WERI-Rb-1 (cell line): Measurements from ENCODE around the gene SPACA7.

Experiments used
- DNase-seq: peaks from one replicate; pipeline ENCODE4 v3.0.0-alpha.2; 2020
- H3K27ac ChIP-seq: fragments of 250-450 bp; sonication (Bioruptor Pico); 2 replicates; pipeline ENCODE4 v1.5.1; 2020; ENCODE audit warnings: mild to moderate bottlenecking, moderate library complexity
- H3K27me3 ChIP-seq: fragments of 250-450 bp; sonication (Bioruptor Pico); 2 replicates; pipeline ENCODE4 v1.5.1; 2021; ENCODE audit warnings: mild to moderate bottlenecking, low read depth, moderate library complexity; ENCODE audit not compliant: insufficient read depth, severe bottlenecking
- H3K36me3 ChIP-seq: fragments of 250-450 bp; sonication (Bioruptor Pico); 2 replicates; pipeline ENCODE4 v1.5.1; 2020; ENCODE audit warnings: mild to moderate bottlenecking, moderate library complexity
- H3K4me3 ChIP-seq: 2 replicates; pipeline ENCODE4 v1.5.1; 2011; ENCODE audit warnings: low read depth, mild to moderate bottlenecking, control low read depth, low read length
- H3K9me3 ChIP-seq: fragments of 250-450 bp; sonication (Bioruptor Pico); 2 replicates; pipeline ENCODE4 v1.5.1; 2021; ENCODE audit warnings: mild to moderate bottlenecking, moderate library complexity; ENCODE audit not compliant: severe bottlenecking
- CTCF ChIP-seq: IDR thresholded peaks from 2 replicates; pipeline ENCODE4 v1.5.1; 2011; ENCODE audit warnings: low read depth, mild to moderate bottlenecking, control low read depth, inconsistent platforms, low read length

SPACA7 gene

GRCh38 chr13:112438515-112438914 lies 62.4 kb downstream of the SPACA7 start:
- peaks cover 7% of the 10 kb centered on the region for H3K9me3 ChIP-seq
- peaks cover 91% of the 10 kb centered on the region for H3K27me3 ChIP-seq
- TF ChIP-seq CTCF, result no peak
- H3K27ac ChIP-seq, result no peak overlapping the region
- no peak for DNase-seq
- no peaks in the 10 kb centered on the region for H3K36me3 ChIP-seq
- H3K4me3 ChIP-seq, result no peak overlapping the region

- Histone ChIP-seq H3K27ac (no peak overlapping the region), H3K4me3 (no peak overlapping the region), H3K27me3 (peaks cover 94% of the 10 kb centered on the region), H3K9me3 (peaks cover 7% of the 10 kb centered on the region), H3K36me3 (no peaks in the 10 kb centered on the region)
- DNase-seq, result no peak
- TF ChIP-seq CTCF, result no peak
Observed at GRCh38 chr13:112441226-112441625, 65.1 kb downstream of the SPACA7 start.

- TF ChIP-seq CTCF, result no peak
- Histone ChIP-seq H3K9me3 (peaks cover 7% of the 10 kb centered on the region), H3K36me3 (no peaks in the 10 kb centered on the region), H3K27ac (no peak overlapping the region), H3K4me3 (no peak overlapping the region), H3K27me3 (peaks cover 94% of the 10 kb centered on the region)
- no peak for DNase-seq
Observed at GRCh38 chr13:112441779-112442310, 65.7 kb downstream of the SPACA7 start.

GRCh38 chr13:112442483-112443090 lies 66.4 kb downstream of the SPACA7 start:
- TF ChIP-seq CTCF, result no peak
- Histone ChIP-seq H3K4me3 (no peak overlapping the region), H3K9me3 (peaks cover 7% of the 10 kb centered on the region), H3K27me3 (peaks cover 97% of the 10 kb centered on the region), H3K36me3 (no peaks in the 10 kb centered on the region), H3K27ac (no peak overlapping the region)
- no peak for DNase-seq

GRCh38 chr13:112443191-112443994 lies 67.2 kb downstream of the SPACA7 start:
- Histone ChIP-seq H3K27ac (no peak overlapping the region), H3K4me3 (no peak overlapping the region), H3K36me3 (no peaks in the 10 kb centered on the region), H3K27me3 (peaks cover 97% of the 10 kb centered on the region), H3K9me3 (peaks cover under 1% of the 10 kb centered on the region)
- DNase-seq, result peak; percentile 59
- TF ChIP-seq CTCF, result peak; percentile 96
